Measurements from ENCODE around the gene DNM3.

The DNM3 gene

GRCh38 chr1:172119184-172119583, 277.9 kb downstream of the DNM3 start:
- Histone ChIP-seq H3K4me3 (ENCODE audit: low read length) (no peak overlapping the region), H3F3A (ENCODE audit: insufficient read depth, low read length) (no peaks in the 10 kb centered on the region), H3K9ac (ENCODE audit: low read length) (no peak overlapping the region), H3K36me3 (replicated peaks; ENCODE audit: insufficient read depth, low read length) (no peaks in the 10 kb centered on the region), H3K9me3 (replicated peaks; ENCODE audit: insufficient read depth, low read length) (no peaks in the 10 kb centered on the region), H2AFZ (ENCODE audit: low read length) (no peak overlapping the region), H3K9me2 (replicated peaks; ENCODE audit: insufficient read depth, low read length) (no peaks in the 10 kb centered on the region), H3K4me2 (ENCODE audit: low read depth, low read length) (no peak overlapping the region), H3K27ac (ENCODE audit: low read length) (no peak overlapping the region), H4K20me1 (ENCODE audit: insufficient read depth, low read length) (no peaks in the 10 kb centered on the region), H3K4me1 (ENCODE audit: low read length) (no peaks in the 10 kb centered on the region), H3K79me2 (ENCODE audit: low read length) (no peaks in the 10 kb centered on the region), H3K27me3 (replicated peaks; ENCODE audit: insufficient read depth, low read length) (no peaks in the 10 kb centered on the region)
- TF ChIP-seq EZH2phosphoT487 (IDR thresholded peaks at IDR 0.05; ENCODE audit: low read length) (no peak), EZH2 (optimal IDR thresholded peaks at IDR 0.05; ENCODE audit: low read depth, low read length) (no peak)
- TF ChIP-seq, protein P1, sequence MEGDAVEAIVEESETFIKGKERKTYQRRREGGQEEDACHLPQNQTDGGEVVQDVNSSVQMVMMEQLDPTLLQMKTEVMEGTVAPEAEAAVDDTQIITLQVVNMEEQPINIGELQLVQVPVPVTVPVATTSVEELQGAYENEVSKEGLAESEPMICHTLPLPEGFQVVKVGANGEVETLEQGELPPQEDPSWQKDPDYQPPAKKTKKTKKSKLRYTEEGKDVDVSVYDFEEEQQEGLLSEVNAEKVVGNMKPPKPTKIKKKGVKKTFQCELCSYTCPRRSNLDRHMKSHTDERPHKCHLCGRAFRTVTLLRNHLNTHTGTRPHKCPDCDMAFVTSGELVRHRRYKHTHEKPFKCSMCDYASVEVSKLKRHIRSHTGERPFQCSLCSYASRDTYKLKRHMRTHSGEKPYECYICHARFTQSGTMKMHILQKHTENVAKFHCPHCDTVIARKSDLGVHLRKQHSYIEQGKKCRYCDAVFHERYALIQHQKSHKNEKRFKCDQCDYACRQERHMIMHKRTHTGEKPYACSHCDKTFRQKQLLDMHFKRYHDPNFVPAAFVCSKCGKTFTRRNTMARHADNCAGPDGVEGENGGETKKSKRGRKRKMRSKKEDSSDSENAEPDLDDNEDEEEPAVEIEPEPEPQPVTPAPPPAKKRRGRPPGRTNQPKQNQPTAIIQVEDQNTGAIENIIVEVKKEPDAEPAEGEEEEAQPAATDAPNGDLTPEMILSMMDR (IDR thresholded peaks at IDR 0.05; ENCODE audit: low read length) = no peak
- DNase-seq = no peak

DNA sequence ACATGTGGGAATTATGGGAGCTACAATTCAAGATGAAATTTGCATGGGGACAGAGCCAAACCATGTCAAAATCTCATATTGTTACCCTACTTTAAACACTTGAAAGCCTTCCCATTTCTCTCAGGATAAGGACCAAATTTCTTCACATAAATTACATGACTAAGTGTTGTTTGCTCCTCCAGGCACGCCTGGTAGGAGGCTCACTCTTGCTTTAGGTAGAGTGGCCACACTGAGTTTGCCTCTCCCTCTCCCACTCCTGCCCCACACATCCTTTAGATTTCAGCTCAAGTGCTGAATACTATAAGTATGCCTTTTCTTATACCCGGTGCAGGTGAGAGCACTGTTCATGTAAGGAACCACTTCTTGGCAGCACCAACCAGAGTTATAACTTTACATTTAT, 279.1 kb downstream of the DNM3 start:
- Histone ChIP-seq H3K9ac (ENCODE audit: low read length) (no peak overlapping the region), H3K27ac (ENCODE audit: low read length) (no peak overlapping the region), H3K79me2 (ENCODE audit: low read length) (no peaks in the 10 kb centered on the region), H3K27me3 (replicated peaks; ENCODE audit: insufficient read depth, low read length) (no peaks in the 10 kb centered on the region), H3K4me2 (ENCODE audit: low read depth, low read length) (no peak overlapping the region), H4K20me1 (ENCODE audit: insufficient read depth, low read length) (no peaks in the 10 kb centered on the region), H3K4me3 (ENCODE audit: low read length) (no peak overlapping the region), H3K36me3 (replicated peaks; ENCODE audit: insufficient read depth, low read length) (no peaks in the 10 kb centered on the region), H3K4me1 (ENCODE audit: low read length) (no peaks in the 10 kb centered on the region), H3F3A (ENCODE audit: insufficient read depth, low read length) (no peaks in the 10 kb centered on the region), H2AFZ (ENCODE audit: low read length) (no peak overlapping the region), H3K9me2 (replicated peaks; ENCODE audit: insufficient read depth, low read length) (no peaks in the 10 kb centered on the region), H3K9me3 (replicated peaks; ENCODE audit: insufficient read depth, low read length) (no peaks in the 10 kb centered on the region)
- TF ChIP-seq, protein P1 (IDR thresholded peaks at IDR 0.05; ENCODE audit: low read length) = no peak
- no peak for TF ChIP-seq EZH2phosphoT487 (IDR thresholded peaks at IDR 0.05; ENCODE audit: low read length)
- no peak for TF ChIP-seq EZH2 (optimal IDR thresholded peaks at IDR 0.05; ENCODE audit: low read depth, low read length)
- DNase-seq = no peak

- Histone ChIP-seq H2AFZ (ENCODE audit: low read length) (no peak overlapping the region), H3K4me1 (ENCODE audit: low read length) (no peaks in the 10 kb centered on the region), H3K9me3 (replicated peaks; ENCODE audit: insufficient read depth, low read length) (no peaks in the 10 kb centered on the region), H3K36me3 (replicated peaks; ENCODE audit: insufficient read depth, low read length) (no peaks in the 10 kb centered on the region), H3K27ac (ENCODE audit: low read length) (no peak overlapping the region), H3K27me3 (replicated peaks; ENCODE audit: insufficient read depth, low read length) (no peaks in the 10 kb centered on the region), H4K20me1 (ENCODE audit: insufficient read depth, low read length) (no peaks in the 10 kb centered on the region), H3F3A (ENCODE audit: insufficient read depth, low read length) (no peaks in the 10 kb centered on the region), H3K9ac (ENCODE audit: low read length) (no peak overlapping the region), H3K9me2 (replicated peaks; ENCODE audit: insufficient read depth, low read length) (no peaks in the 10 kb centered on the region), H3K4me3 (ENCODE audit: low read length) (no peak overlapping the region), H3K79me2 (ENCODE audit: low read length) (no peaks in the 10 kb centered on the region), H3K4me2 (ENCODE audit: low read depth, low read length) (no peak overlapping the region)
- TF ChIP-seq EZH2 (optimal IDR thresholded peaks at IDR 0.05; ENCODE audit: low read depth, low read length) = no peak
- TF ChIP-seq, protein P1 (IDR thresholded peaks at IDR 0.05; ENCODE audit: low read length) = no peak
- TF ChIP-seq EZH2phosphoT487 (IDR thresholded peaks at IDR 0.05; ENCODE audit: low read length) = no peak
- no peak for DNase-seq
These were observed 279.9 kb downstream of the DNM3 start for GRCh38 chr1:172121081-172121717.
